Transverse colon (tissue), 4 donors: Measurements from ENCODE around the gene LRRC7.

Source experiments
- POLR2AphosphoS5 ChIP-seq, 3 donors: sonication (generic); formaldehyde crosslinking; IDR thresholded peaks; one replicate each; pipeline ENCODE4 v1.6.1; 2016; ENCODE audit warnings: antibody characterized with exemption in 3 of 3
- TF ChIP-seq, protein P1 (sequence below), 5 experiments: fragments of 200-600 bp in 3 of 5; fragments of 450-650 bp in 2 of 5; sonication (generic) in 3 of 5; IDR thresholded peaks; 1 replicate in 2 of 5; 2 replicates in 3 of 5; pipeline ENCODE4 v1.5.1; 2016 to 2017; ENCODE audit warnings: antibody characterized with exemption in 5 of 5, inconsistent platforms in 3 of 5, mild to moderate bottlenecking in 2 of 5, moderate library complexity in 1 of 5

- TF ChIP-seq, protein P1, sequence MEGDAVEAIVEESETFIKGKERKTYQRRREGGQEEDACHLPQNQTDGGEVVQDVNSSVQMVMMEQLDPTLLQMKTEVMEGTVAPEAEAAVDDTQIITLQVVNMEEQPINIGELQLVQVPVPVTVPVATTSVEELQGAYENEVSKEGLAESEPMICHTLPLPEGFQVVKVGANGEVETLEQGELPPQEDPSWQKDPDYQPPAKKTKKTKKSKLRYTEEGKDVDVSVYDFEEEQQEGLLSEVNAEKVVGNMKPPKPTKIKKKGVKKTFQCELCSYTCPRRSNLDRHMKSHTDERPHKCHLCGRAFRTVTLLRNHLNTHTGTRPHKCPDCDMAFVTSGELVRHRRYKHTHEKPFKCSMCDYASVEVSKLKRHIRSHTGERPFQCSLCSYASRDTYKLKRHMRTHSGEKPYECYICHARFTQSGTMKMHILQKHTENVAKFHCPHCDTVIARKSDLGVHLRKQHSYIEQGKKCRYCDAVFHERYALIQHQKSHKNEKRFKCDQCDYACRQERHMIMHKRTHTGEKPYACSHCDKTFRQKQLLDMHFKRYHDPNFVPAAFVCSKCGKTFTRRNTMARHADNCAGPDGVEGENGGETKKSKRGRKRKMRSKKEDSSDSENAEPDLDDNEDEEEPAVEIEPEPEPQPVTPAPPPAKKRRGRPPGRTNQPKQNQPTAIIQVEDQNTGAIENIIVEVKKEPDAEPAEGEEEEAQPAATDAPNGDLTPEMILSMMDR (IDR thresholded peaks at IDR 0.05) = no peak
- TF ChIP-seq POLR2AphosphoS5 (IDR thresholded peaks at IDR 0.05) = no peak
Measured at GRCh38 chr1:70042090-70042731, 474.5 kb downstream of the LRRC7 start.
